ENCODE data around the gene PODN.

The PODN gene

DNA sequence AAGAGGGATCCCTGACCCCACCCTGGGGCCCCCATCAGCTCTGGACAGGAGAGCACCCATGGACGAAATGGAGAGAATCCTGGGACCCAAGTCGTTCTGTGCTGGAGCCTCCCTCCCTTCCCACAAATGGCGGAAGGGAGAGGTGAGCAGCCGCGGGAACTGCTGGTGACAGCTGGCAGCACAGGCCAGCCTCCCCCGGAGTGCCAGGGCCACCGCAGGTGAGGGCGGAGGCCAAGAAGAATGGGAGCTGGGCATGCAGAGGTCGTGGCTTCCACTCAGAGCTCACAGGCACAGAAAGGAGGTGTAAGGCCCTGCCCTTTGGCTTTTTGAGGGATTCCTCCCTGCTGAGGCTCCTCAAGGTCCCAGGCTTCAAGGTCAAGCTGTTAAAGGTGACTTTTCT is 55.8 kb downstream of the PODN start:
- DNase-seq: no peak
- Mint-ChIP-seq H3K4me3 (no peak overlapping the region), H3K27me3 (peaks cover 7% of the 10 kb centered on the region), H3K9me3 (no peaks in the 10 kb centered on the region), H3K27ac (no peak overlapping the region), H3K36me3 (ENCODE audit: low read depth) (no peaks in the 10 kb centered on the region), H3K4me1 (ENCODE audit: low read depth) (peaks cover 7% of the 10 kb centered on the region)

DNA sequence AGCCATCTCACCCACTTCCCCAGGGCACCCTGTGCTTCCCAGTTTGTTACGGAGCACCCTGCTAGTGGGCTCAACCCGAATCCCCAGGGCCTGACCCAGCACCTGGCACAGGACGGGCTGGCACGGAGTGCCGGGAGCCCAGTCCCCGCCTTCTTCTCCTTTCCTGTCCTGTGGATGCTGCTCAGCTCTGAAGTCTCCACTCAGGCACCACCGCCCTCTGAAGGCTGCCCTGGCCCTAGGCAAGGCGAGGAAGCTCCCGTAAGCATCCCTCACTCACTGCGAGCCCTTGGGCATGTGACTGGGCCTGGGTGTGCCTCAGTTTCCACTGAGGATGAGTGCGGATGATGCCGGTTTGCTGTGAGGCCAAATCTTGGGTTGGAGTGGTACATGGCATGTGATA is 58.6 kb downstream of the PODN start:
- Mint-ChIP-seq H3K4me3 (no peak overlapping the region), H3K4me1 (ENCODE audit: low read depth) (peaks cover 7% of the 10 kb centered on the region), H3K9me3 (no peaks in the 10 kb centered on the region), H3K36me3 (ENCODE audit: low read depth) (no peaks in the 10 kb centered on the region), H3K27me3 (peaks cover 7% of the 10 kb centered on the region), H3K27ac (no peak overlapping the region)
- no peak for DNase-seq

DNA sequence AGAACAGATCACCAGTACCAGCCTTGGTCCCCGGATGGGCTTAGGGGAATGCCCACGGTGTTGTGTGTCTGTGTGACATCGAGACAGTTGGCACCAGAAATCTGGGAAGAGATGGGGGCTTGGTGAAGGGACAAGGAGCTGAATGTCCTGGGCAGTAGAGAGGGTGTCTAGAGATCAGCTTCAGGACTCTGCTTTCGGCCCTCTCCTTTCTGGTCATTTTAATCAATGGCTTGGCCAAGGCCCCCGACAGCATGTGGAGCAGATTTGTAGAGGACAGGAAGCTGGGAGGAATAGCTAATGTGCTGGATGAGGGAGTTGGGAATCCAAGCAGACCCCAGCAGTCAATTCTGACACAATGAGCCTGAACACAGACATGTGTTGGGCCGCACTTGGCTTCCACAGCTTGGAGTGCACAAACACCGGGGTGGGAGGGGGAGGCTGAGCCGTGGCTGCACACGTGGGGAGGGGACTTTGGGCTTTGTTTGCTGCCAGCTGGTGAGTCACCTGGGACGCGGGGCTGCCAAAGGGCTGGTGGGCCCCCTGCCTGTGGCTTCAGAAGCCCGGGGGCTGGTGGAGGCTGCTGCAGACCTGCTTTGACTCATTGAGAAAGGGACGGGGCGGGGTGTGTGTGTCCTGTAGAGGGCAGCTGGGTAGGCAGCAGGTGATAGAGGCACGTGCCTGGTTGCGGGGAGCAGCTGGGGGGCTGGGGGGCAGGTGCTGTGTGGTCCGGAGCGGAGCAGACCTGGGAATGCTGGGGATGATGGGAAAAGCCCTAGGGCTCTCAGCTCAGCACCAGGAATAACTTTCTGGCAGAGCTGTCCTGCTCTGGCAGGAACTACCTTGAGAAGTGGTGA is 59.5 kb downstream of the PODN start:
- Mint-ChIP-seq H3K4me1 (ENCODE audit: low read depth) (peaks cover 7% of the 10 kb centered on the region), H3K9me3 (no peaks in the 10 kb centered on the region), H3K27me3 (peaks cover 7% of the 10 kb centered on the region), H3K4me3 (no peak overlapping the region), H3K36me3 (ENCODE audit: low read depth) (no peaks in the 10 kb centered on the region), H3K27ac (no peak overlapping the region)
- DNase-seq: no peak

DNA sequence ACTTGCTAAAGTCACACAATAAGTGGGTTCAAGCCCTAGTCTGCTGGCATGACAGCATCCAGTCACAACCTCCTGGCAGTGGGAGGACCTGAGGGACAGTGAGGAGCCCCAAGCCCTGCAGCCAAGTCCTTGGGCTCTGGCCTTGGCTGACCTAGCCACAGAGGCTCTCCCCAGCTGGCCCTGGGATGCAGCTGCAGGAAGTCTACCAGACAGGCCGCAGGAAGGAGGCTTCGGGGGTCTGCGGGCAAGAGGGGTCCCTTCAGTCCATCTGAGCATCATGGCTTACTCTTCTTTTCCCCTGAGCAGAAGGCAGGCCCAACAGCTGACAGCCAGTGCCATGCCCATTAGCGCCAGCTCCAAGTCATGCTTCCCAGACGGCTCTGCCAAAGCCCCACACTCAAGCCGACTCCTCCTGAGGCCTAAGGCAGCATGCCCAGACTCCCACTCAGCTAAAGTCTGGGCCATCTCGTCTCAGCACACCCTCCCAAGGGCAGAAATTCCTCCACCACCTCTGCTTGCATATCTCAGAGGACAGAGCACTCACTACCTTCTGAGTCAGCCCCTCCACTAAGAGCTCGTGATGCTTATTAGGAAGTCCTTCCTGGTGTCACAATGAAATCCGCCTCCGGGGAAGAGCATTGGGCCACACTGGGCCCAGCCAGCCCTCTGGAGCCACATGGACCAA is 60.3 kb downstream of the PODN start:
- Mint-ChIP-seq H3K36me3 (ENCODE audit: low read depth) (no peaks in the 10 kb centered on the region), H3K27ac (no peak overlapping the region), H3K4me3 (no peak overlapping the region), H3K4me1 (ENCODE audit: low read depth) (peaks cover 7% of the 10 kb centered on the region), H3K9me3 (no peaks in the 10 kb centered on the region), H3K27me3 (peaks cover 7% of the 10 kb centered on the region)
- DNase-seq: no peak

DNA sequence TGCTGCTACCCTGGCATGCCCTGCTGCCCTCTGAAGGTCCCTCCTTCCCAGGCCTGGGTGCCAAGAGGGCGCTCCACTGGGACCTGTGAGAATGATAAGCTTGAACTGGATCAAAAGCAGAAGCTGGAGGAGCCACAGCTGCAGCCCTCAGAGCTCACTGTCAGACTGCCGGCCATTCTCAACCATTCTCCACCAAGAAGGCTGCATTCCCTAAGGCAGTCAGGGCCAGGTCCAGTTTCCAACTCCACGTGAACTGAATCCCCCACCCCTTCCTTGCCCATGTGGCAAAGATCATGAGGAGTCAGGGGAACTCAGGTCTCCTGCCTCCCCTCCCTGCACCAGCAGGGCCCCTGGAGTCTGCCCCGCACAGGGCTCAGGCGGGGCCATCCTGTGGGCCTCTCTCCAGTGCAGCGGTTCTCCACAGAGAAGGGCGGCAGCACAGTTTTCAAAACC is 61.0 kb downstream of the PODN start:
- H3K36me3 Mint-ChIP-seq (ENCODE audit: low read depth): no peaks in the 10 kb centered on the region

DNA sequence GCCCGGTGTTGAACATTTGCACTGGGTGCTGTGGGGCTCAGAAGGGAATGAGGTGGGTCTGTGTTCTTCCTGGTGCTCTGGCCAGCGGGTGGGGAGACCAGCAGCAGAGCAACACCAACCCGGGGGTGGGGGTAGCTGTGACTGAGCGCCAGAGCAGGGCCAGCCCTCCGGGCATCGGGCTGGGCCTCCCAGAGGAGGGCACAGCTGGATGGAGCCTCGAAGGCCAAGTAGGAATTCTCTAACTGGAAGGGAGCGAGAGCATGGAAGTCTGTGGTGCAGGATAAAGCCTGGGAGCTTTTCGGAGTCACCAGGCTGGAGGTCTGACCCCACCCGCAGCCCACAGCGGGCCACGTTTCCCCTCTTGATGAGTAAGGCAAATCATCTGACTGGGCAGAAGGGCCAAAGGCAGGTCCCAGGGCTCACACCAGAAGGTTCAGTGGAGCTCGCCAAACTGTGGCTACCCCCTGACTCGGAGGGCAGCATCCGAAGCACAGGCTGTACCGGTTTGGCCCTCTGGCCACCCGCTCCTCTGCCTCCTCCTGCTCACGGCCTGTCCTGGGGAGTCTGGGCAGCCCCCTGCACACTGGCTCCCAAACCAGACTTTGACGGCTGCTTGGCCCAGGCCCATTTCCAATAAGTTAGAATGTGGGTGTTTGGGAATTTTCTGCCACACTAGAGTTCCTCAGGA is 61.6 kb downstream of the PODN start:
- H3K27me3 Mint-ChIP-seq: peaks cover 7% of the 10 kb centered on the region
- no peak overlapping the region for H3K4me3 Mint-ChIP-seq
- no peak for DNase-seq
- no peak overlapping the region for H3K27ac Mint-ChIP-seq
- no peaks in the 10 kb centered on the region for H3K36me3 Mint-ChIP-seq (ENCODE audit: low read depth)
- no peaks in the 10 kb centered on the region for H3K9me3 Mint-ChIP-seq
- H3K4me1 Mint-ChIP-seq (ENCODE audit: low read depth): peaks cover 7% of the 10 kb centered on the region

More for the DNA sequence above, 61.0 kb downstream of the PODN start:
- peaks cover 7% of the 10 kb centered on the region for H3K27me3 Mint-ChIP-seq
- no peak overlapping the region for H3K4me3 Mint-ChIP-seq
- DNase-seq: no peak
- no peak overlapping the region for H3K27ac Mint-ChIP-seq
- H3K9me3 Mint-ChIP-seq: no peaks in the 10 kb centered on the region
- H3K4me1 Mint-ChIP-seq (ENCODE audit: low read depth): peaks cover 7% of the 10 kb centered on the region

DNA sequence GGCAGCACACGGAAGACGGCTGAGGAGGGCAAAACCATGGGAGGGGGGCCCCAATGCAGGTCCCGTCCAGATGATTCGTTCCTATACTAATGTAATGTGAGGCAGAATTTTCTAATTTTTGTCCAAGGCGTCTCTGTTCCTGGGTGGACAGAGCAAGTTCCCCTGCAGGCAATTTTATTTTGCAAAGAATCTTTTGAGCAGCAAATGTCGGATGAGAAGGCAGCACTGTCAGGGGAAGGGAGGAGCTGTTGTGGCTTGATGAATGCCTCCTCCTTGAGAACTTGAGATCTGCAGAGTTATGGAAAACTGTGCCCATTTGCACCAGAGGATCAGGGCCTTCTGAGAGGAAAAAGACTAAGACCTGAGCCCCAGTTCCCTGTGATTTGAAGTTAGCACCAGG is 63.1 kb downstream of the PODN start:
- peaks cover 7% of the 10 kb centered on the region for H3K4me1 Mint-ChIP-seq (ENCODE audit: low read depth)
- peaks cover 7% of the 10 kb centered on the region for H3K27me3 Mint-ChIP-seq
- H3K36me3 Mint-ChIP-seq (ENCODE audit: low read depth): no peaks in the 10 kb centered on the region
- no peak overlapping the region for H3K27ac Mint-ChIP-seq
- H3K4me3 Mint-ChIP-seq: no peak overlapping the region
- DNase-seq: no peak
- no peaks in the 10 kb centered on the region for H3K9me3 Mint-ChIP-seq

DNA sequence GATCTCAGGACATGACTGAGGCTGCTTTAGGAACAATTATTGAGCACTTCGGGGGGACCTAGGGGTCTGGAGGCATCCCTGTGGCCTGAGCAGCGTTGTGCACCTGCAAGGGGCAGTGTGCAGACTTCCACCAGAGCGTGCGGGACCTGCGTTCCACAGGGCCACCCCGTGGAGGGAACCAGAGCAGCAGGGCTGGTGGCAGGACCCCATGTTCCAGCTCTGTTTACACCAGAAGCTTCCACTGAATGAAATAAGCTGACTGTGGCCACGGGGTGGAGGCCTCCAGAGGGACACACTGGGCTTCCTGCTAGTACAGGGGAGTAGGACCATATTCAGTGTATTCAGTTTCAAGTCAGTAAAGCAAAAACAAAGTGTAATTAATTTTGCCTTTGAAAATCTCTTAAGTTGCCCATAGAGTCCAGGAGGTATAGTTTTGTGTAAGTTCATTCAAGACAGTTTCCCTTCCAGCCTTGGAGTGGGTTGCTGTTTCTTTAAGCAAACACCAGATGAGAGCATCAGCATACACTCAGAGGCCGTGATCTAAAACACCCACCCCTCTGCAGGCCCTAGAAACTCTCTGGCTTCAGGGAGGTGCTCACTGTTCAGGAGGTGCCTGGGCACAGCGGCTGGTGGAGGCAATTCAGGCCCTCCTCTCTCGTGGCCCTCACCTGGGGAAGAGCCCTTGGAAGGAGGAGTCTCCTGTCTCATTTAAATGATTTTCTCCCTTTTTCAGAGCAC is 63.8 kb downstream of the PODN start:
- no peak overlapping the region for H3K4me3 Mint-ChIP-seq
- H3K9me3 Mint-ChIP-seq: no peaks in the 10 kb centered on the region
- H3K4me1 Mint-ChIP-seq (ENCODE audit: low read depth): peaks cover 7% of the 10 kb centered on the region
- peaks cover 7% of the 10 kb centered on the region for H3K27me3 Mint-ChIP-seq
- DNase-seq: no peak
- no peaks in the 10 kb centered on the region for H3K36me3 Mint-ChIP-seq (ENCODE audit: low read depth)
- H3K27ac Mint-ChIP-seq: no peak overlapping the region

DNA sequence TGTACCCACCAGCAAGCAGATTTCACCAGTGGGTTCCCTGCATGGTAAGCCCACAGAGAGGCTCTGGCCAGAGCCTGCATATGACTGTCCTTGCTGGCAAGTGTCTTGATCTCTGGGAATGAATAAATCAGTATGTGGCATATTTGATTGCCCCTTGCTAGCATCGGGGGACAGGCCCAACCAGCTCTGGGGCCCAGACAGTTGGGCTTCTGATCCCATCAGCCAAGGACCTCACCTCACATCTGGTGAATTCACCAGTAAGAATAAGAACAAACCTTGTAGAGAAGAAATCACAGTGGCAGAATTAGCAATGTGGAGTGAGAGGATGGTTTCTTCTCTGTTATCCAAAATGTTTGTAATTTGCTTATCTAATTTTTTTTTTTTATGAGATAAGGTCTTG is 64.5 kb downstream of the PODN start:
- no peak for DNase-seq
- no peak overlapping the region for H3K27ac Mint-ChIP-seq
- H3K4me1 Mint-ChIP-seq (ENCODE audit: low read depth): peaks cover 5% of the 10 kb centered on the region
- no peaks in the 10 kb centered on the region for H3K9me3 Mint-ChIP-seq
- H3K4me3 Mint-ChIP-seq: no peak overlapping the region
- peaks cover under 1% of the 10 kb centered on the region for H3K27me3 Mint-ChIP-seq
- no peaks in the 10 kb centered on the region for H3K36me3 Mint-ChIP-seq (ENCODE audit: low read depth)

DNA sequence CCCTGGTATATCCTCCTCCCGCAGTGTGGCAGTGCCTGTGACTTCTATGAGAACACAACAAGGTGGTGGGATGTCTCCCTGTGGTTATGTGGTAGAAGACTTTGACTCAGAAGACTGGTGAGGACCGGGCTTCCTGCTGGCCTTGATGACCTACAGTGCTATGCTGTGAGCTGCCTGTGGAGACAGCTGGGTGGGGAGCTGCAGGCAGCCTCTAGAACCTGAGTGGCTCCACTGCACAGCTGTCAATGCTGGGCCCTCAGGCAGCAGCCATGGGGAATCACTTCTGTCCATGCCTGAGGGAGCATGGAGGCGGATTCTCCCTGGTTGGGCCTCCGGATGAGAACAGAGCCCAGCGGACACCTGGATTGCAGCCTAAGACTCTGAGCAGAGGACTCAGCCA is 65.5 kb downstream of the PODN start:
- no peaks in the 10 kb centered on the region for H3K27me3 Mint-ChIP-seq
- H3K4me3 Mint-ChIP-seq: no peak overlapping the region
- no peaks in the 10 kb centered on the region for H3K36me3 Mint-ChIP-seq (ENCODE audit: low read depth)
- no peaks in the 10 kb centered on the region for H3K9me3 Mint-ChIP-seq
- H3K27ac Mint-ChIP-seq: no peak overlapping the region
- no peaks in the 10 kb centered on the region for H3K4me1 Mint-ChIP-seq (ENCODE audit: low read depth)
- DNase-seq: no peak

DNA sequence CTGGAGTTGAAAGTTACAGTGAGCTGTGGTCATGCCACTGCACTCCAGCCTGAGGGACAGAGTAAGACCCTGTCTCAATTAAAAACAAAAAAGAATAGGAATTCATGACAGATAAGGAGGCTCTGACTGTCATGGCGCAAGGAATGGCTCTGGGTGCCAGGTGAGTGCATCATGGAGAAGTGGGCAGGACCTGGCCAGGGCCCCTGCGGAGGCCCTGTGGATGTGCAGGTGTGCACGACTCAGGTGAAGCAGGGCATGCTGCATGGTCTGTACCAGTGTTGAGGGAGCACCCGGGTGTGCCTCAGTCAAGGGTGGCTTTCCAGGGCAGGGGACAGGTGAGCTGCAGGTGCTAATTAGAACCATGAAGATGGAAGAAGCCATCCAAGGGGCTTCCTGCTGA is 66.4 kb downstream of the PODN start:
- no peak overlapping the region for H3K4me3 Mint-ChIP-seq
- H3K27ac Mint-ChIP-seq: no peak overlapping the region
- H3K36me3 Mint-ChIP-seq (ENCODE audit: low read depth): no peaks in the 10 kb centered on the region
- H3K9me3 Mint-ChIP-seq: no peaks in the 10 kb centered on the region
- H3K4me1 Mint-ChIP-seq (ENCODE audit: low read depth): no peaks in the 10 kb centered on the region
- no peak for DNase-seq
- no peaks in the 10 kb centered on the region for H3K27me3 Mint-ChIP-seq

DNA sequence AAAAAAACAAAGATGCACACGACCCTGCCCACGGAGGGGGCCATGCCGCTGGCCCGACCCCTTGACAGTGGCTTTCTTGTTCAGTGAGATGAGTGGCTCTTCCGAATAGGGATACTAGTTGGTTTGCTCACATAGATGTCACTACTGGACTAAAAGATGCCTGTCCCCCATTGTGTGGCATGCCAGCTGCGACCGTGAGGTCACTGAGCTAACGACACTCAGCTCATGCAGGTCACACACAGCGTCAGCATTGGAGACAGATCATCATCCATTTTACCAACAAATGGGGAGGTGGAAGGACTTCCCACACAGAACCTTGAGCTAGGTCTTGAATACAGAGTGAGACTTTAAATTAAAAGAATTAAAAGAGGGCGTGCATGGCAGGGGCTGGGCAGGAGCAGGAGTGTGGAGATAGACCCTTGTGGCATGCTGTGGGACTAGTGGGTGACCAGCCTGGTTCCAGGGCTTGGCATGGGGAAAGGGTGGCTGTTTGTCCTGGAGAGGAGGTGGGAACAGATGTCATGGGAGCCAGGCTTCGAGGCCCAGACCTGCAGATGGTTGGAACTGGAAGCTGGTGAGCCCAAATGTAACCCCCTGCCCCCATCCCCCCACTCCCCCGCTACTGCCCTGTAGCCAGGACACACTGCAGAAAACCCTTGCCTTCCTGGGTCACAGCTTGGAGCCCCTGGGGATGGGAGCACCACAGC is 68.0 kb downstream of the PODN start:
- Mint-ChIP-seq H3K36me3 (ENCODE audit: low read depth) (no peaks in the 10 kb centered on the region), H3K4me1 (ENCODE audit: low read depth) (no peaks in the 10 kb centered on the region), H3K27me3 (no peaks in the 10 kb centered on the region), H3K27ac (no peak overlapping the region), H3K4me3 (no peak overlapping the region), H3K9me3 (no peaks in the 10 kb centered on the region)
- no peak for DNase-seq

DNA sequence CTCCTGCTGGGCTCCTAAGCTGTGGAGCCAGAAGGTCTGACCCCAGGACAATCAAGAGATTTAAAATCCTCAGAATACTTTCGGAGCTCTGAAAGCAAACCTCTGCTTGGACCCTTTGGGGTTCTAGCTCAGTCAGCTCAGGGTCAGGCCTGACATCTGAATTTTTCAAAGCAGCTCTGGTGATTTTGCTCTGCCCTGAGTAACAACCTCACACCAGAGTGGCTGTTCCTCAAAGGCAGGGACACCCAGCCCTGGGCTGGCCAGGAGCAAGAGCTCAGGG is 68.5 kb downstream of the PODN start:
- no peaks in the 10 kb centered on the region for H3K36me3 Mint-ChIP-seq (ENCODE audit: low read depth)
- no peak overlapping the region for H3K4me3 Mint-ChIP-seq
- H3K27me3 Mint-ChIP-seq: no peaks in the 10 kb centered on the region
- DNase-seq: no peak
- H3K9me3 Mint-ChIP-seq: no peaks in the 10 kb centered on the region
- no peaks in the 10 kb centered on the region for H3K4me1 Mint-ChIP-seq (ENCODE audit: low read depth)
- H3K27ac Mint-ChIP-seq: no peak overlapping the region
